ENCODE data around the gene LRWD1.
"Not testable (repeated sequence)": the region's sequence is repeated elsewhere in the genome, so short reads cannot be mapped to it uniquely, and the experiment has no call there.

LRWD1 gene

GRCh38 chr7:102444961-102445673, 19.7 kb upstream of the LRWD1 start:
- DNase-seq (ENCODE audit: low spot score): no peak

GRCh38 chr7:102445674-102446071, 19.1 kb upstream of the LRWD1 start:
- no peak for DNase-seq (ENCODE audit: low spot score)

DNA sequence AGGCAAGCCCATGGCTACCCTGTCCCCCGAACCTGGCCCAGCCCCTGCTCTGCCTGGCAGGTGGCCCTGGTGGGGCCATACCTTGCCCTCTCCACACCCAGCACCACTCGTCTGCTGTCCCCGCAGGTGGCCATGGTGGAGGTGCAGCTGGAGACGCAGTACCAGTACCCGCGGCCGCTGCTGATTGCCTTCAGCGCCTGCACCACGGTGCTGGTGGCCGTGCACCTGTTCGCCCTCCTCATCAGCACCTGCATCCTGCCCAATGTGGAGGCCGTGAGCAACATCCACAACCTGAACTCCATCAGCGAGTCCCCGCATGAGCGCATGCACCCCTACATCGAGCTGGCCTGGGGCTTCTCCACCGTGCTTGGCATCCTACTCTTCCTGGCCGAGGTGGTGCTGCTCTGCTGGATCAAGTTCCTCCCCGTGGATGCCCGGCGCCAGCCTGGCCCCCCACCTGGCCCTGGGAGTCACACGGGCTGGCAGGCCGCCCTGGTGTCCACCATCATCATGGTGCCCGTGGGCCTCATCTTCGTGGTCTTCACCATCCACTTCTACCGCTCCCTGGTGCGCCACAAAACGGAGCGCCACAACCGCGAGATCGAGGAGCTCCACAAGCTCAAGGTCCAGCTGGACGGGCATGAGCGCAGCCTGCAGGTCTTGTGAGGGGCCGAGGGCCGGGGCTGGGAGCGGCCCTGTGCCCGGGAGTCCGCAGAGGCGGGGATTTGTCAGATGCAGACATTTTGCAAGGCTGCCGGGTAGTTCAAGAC, 18.2 kb upstream of the LRWD1 start:
- no peak for DNase-seq (ENCODE audit: low spot score)

DNA sequence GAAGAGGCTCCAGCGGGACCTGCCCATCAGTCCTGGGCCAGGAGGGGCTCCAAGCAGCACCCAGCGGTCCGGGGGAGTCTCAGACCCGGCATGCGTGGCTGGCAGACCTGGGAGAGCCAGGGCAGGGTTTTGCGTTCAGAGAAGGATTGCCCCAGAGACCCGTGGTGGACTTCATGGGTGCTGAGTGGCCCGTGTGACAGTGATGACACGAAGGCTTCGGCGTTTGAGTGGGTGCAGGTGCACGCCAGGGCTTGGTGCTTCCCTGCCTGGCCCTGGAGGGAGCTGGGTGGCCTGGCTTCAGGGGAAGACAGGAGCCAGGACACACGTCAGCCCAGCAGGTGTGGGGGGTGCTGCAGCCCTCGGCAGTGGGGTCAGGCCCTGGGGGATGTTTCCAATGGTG, 17.5 kb upstream of the LRWD1 start:
- no peak for DNase-seq (ENCODE audit: low spot score)

DNA sequence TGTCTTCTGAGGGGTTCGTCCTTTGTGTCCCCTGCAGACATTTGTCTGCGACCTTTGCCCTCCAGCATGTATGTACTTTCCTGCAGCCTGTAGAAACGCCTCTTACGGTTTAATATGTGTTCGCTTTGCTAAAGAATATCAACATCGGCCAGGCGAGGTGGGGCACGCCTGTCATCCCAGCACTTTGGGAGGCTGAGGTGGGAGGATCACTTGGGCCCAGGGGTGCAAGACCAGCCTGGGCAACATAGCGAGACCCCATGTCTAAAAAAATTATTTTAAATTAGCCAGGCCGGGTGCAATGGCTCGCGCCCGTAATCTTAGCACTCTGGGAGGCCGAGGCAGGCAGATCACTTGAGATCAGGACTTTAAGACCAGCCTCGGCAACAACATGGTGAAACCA, 15.6 kb upstream of the LRWD1 start:
- no peak for DNase-seq (ENCODE audit: low spot score)

DNA sequence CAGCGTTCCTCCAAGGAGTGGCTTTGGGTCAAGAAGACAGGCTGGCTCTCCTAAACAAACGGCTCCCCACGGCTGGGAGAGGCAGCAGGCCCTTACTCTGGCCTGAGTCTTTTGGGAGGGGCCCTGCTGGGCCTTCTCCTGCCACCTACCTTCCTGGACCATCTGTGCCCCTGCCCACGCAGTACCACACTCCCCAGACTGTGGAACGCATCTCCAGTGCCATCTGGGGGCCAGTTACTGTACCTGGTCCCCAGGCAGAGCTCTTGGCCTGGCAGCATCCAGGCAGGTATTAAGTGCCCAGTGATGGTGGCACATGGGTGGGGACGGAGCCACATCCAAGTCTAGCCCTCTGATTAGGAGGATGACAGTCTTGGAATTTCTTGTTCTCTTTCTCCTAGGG, 14.5 kb upstream of the LRWD1 start:
- no peak for DNase-seq (ENCODE audit: low spot score)

DNA sequence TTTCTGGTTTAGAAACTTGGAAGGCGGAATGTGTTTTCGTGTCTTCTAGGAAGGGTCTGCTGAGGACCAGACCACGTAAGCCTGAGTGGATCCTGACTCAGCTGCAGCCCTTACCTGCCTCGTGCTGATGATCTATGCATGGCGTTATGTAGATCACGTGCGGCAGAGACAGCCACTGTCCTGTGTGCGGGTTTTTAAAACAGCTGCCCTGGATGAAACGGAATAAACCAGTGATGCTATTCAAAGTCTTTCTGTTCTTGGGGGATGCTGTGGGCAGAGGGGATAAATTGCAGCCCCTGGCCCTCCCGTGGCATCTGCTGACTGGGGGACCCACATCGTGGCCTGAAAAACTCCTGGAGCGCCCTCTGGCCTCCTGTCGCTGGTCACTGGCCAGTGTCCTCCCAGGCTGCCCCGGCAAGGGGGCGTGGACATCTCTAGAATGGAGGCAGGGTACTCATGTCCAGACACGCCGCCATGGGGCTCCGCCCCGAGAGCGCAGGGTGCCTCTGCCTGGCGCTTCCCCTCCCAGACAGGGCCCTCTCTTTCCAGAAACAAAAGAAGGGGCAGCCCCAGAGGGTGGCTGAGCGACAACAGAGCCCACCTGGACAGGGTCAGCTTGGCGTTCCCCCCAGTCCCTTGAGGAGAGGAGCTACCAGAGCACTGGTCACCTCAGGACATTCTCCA, 13.3 kb upstream of the LRWD1 start:
- no peak for DNase-seq (ENCODE audit: low spot score)

GRCh38 chr7:102452451-102452850, 12.3 kb upstream of the LRWD1 start:
- no peak for DNase-seq (ENCODE audit: low spot score)

DNA sequence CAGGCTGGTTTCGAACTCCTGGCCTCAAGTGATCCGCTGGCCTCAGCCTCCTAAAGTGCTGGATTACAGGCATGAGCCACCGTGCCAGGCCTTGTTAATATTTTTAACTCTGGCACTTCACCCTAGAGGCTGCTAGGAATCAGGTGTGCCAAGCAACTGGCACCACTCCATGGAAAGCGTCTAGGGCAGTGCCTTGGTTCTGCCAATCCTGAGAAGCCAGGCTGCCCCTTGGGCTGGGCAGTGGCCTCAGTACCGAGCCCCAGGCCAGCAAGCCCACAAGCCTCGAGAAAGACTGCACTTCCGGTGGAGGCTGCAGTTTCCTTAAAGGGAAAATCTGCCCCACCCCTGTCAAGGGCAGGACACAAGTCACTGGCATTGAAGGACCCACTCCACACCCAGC, 11.5 kb upstream of the LRWD1 start:
- no peak for DNase-seq (ENCODE audit: low spot score)

- no peak for DNase-seq (ENCODE audit: low spot score)
Observed at GRCh38 chr7:102454468-102454867, 10.3 kb upstream of the LRWD1 start.

- DNase-seq (ENCODE audit: low spot score): not testable (repeated sequence)
Observed at GRCh38 chr7:102454932-102455331, 9.9 kb upstream of the LRWD1 start.

DNA sequence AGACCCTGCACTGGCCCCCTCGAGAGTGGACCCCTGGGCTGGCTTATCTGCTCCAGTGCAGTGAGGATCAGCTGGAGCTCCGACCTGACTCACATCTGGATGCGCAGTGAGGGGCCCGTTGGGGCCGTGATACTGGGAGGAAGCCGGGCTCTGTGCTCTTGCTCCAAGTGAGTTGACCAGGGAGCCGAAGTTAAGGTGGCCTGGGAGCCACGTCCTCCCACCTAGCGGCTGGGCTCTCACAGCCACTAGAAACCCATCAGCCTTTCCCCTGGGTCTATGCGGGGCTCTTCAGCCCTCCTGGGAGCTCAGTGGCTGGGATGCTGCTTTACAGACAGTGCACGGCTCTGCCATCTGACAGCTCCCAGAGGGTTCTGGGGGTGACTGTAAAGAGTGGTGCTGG, 9.2 kb upstream of the LRWD1 start:
- no peak for DNase-seq (ENCODE audit: low spot score)

- no peak for DNase-seq (ENCODE audit: low spot score)
Observed at GRCh38 chr7:102456327-102456726, 8.5 kb upstream of the LRWD1 start.

- DNase-seq (ENCODE audit: low spot score): no peak
Observed at GRCh38 chr7:102457352-102457924, 7.3 kb upstream of the LRWD1 start.

DNA sequence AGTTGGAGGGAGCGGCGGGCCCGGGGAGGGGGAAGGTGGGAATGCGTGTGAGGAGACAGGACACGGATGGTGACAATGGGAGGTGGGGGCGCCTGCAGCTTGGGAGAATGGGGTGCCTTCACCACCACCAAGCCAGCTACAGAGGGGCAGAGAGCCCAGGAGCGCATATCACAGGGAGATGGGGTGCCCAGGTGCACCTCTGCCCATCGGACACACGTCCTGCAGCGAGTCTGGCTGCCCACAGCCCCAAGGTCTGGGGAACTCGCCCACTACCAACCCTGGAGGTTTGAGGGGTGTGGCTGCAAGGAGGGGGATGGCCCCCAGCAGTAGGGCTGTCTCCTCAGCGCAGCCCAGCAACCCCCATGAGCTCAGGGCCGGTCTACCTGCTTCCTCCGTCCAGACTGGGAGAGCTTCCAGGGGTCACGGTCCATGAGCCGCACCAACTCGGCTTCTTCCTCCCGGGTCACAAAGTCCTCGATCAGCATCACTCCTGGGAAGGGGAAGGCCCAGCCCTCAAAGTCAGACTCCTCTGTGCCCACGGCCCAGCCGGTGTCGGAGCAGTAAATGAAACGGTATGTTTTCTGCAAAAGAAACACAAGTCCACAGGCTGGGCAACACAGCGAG, 5.5 kb upstream of the LRWD1 start:
- no peak for DNase-seq (ENCODE audit: low spot score)

GRCh38 chr7:102460467-102460866, 4.3 kb upstream of the LRWD1 start:
- no peak for DNase-seq (ENCODE audit: low spot score)

DNA sequence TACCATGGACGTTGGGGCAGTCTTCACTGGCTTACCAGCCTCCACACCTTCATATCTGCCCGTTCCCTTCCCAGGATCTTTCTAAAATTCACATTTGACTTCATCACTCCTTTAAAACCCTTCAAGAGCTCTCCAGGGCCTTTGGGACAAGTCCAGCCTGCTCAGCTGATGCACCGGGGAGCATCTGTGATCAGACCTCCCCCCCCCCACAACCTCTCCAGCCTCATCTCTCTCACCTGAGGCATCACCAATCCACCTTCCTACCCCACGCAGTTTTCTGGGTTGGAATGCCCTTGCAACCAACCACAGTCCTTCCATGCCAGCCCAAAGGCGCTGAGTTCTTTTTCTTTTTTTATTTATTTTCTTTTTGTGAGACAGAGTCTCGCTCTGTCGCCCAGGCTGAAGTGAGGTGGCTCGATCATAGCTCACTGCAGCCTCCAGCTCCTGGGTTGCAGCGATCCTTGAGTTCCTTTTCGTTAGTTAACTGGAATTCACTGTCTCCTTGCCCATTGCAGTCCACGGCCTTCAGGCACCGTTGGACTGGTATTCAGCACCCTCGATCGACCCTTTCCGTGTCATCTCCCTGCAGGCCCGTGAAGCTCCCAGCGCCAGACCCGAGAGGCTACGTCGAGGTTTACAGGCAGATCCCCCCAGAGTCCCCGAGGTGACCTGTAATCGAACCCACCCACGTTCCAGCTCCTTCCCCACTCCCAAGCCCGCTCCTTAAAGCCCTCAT, 775 bp upstream of the LRWD1 start:
- no peak for DNase-seq (ENCODE audit: low spot score)

DNA sequence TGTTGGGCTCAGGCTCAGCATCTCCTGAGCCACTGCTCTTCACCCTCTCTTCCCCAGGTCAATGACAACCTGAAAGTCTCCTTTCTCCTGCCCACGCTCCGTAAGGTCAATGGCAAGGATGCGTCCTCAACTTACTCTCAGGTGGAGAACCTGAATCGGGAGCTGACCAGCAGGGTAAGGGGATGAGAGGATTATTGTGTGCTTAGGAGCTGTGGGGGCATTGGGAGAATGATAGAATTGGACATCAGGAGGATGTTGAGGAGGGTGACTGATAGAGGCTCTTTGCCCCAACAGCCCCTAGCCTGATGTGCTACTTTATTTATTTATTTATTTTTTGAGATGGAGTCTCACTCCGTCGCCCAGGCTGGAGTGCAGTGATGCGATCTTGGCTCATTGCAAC, 1.3 kb downstream of the LRWD1 start:
- no peak for DNase-seq (ENCODE audit: low spot score)

DNA sequence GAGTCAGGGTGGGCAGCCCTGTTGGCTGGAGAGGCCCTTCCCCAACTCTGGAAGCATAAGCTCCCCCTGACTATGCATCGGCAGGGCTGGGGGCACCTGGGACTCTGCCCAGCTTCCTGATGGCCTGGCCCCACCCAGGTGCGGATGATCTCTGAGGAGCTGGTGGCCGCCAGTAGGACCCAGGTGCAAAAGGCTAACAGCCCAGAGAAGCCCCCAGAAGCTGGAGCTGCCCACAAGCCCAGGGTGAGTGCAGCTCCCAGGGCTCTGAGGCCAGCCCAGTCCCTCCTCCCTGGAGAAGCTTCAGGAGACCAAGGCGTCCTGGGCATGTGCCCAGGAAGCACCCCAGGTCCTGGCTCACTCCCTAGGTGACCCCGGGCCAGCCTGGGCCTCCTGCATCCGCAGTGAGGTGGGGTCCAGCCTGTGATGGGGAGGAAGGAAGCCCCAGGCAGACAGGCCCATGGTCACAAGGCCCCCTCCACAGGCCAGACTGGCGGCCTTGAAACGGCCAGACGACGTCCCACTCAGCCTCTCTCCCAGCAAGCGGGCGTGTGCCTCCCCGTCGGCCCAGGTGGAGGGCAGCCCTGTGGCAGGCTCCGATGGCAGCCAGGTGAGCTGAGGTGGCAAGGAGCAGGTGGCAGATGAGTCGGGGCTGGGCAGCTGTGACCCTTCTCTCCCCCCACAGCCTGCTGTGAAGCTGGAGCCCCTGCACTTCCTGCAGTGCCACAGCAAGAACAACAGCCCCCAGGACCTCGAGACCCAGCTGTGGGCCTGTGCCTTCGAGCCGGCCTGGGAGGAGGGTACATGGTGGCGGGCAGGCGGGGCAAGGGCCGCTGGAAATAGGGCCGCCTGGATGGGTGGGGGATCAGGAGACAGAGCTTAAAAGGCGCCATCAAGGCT, 3.0 kb downstream of the LRWD1 start:
- no peak for DNase-seq (ENCODE audit: low spot score)

DNA sequence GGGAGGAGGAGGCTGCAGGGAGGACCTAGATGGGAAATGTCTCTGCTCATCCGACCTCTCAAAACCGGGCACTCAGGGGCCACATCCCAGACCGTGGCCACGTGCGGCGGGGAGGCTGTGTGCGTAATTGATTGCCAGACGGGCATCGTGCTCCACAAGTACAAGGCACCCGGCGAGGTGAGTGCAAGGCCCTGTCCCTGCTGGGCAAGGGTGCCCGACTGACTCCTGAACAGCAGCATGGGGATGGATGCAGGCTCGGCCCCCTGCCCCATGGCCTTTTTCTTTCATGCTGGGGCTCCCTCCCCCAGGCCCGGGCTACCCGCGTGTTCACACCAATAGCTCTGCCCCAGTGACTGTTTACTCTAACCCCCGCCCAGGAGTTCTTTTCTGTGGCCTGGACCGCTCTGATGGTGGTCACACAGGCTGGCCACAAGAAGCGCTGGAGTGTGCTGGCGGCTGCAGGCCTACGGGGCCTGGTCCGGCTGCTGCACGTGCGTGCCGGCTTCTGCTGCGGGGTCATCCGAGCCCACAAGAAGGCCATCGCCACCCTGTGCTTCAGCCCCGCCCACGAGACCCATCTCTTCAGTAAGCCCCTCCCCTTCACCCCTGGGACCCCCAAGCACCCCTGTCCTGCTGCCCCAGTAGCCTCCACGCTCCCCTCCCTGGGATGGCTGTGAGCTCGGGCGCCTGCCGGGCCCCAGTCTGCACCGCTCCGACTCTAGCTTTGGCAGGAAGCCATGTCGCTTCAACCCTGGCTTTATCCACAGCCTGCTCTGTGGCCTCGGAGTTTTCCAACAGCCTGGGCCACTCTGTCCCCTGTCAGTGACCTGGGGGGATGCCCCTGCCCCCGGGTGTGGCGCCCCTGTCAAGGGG, 3.9 kb downstream of the LRWD1 start:
- no peak for DNase-seq (ENCODE audit: low spot score)

Data from globus pallidus (tissue), 1 donor.